Stimulated activated CD8-positive, alpha-beta memory T cell treated with anti-CD3 and anti-CD28 coated beads, Interleukin-7, amount 100 ng/mL, for 1 hour (primary cell): ENCODE data around the gene NCS1.

Source experiments
- DNase-seq, 2 donors: peaks; one replicate each; pipeline ENCODE4 v3.0.0-alpha.2; 2020; ENCODE audit warnings: low read depth in 2 of 2

The NCS1 gene

GRCh38 chr9:130147910-130148309 lies 24.3 kb upstream of the NCS1 start:
- DNase-seq: no peak

DNA sequence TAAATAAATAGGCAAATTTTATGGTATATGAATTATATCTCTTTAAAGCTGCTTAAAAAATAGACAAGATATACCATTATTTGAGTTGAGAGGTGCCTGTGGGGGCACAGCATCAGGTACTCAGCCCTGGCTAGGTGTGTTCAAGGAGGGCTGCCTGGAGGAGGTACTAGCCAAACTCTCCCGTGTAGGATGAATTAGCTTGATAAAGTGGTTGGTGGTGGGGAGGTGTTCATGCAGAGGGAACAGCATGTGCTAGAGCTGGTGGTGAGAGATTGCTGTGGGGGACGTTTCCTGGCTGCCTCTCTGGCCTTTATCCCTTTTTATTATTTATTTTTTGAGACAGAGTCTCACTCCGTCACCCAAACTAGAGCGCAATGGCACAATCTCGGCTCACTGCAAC lies 23.2 kb upstream of the NCS1 start:
- DNase-seq: no peak

DNA sequence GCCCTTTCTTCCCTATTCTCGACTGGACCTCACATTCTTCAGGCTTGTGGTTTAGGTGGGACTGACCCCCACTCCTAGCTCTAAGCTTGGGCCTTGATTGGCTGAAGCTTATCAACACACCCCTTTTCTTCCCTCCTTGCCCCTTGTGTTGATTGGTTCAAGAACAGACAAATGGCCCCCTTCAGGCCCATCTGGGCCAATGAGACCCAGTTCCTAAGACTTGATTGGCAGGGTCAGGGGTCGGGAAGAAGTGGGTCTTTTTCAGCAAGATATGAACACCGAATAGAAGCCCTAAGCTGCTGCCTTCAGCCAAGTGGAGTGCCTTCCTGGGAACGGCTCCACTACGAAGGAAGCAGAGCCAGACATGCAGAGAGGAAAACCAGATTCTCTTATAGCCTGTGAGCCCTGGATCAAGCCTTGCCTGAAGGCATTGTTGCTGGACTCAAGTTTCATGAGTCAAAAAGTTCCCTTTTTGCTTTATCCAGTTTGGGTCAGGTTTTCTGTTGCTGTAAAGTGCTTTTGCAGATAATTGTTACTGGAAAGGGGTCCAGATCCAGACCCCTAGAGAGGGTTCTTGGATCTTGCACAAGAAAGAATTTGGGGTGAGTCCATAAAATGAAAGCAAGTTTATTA lies 22.4 kb upstream of the NCS1 start:
- DNase-seq: no peak

DNA sequence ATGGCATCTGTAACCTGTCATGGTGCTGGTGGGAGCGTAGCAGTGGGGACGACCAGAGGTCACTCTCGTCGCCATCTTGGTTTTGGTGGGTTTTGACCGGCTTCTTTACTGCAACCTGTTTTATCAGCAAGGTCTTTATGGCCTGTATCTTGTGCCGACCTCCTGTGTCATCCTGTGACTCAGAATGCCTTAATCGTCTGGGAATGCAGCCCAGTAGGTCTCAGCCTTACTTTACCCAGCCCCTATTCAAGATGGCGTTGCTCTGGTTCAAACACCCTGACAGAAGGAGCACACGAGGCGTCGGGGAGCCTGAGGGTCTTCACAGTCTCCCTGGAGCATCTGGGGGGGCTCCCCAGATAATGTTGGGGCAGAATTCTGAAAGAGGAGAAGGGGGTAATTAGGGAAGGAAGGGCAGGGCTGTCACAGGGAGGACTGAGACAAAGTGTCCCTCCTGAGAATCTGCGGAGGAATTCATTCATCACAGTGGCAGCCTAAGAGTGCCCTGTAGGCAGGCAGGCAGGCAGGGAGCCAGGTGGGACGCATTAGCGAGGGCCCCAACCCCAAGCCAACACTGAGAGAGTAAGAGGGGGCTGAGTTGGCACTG lies 21.3 kb upstream of the NCS1 start:
- DNase-seq: no peak

GRCh38 chr9:130154816-130155215 lies 17.4 kb upstream of the NCS1 start:
- no peak for DNase-seq

DNA sequence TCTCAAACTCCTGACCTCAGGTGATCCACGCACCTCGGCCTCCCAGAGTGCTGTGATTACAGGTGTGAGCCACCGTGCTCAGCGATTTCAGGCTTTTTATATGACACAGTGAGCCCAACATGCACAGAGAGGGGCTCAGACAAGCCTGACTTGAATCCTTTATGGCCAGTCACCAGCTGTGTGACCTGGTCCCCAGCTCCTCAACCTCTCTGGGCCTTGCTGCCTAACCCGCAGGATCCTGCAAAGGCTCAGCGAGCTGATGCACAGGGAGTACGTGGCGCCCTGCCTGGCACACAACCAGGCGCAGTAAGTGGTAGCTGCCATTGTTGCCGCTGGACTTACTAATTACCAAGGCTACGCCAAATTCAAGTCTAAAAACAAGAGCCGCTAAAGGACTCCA lies 16.6 kb upstream of the NCS1 start:
- DNase-seq: no peak

- DNase-seq: no peak
Measured at GRCh38 chr9:130156672-130157071, 15.5 kb upstream of the NCS1 start.

- no peak for DNase-seq
Measured at GRCh38 chr9:130157079-130157478, 15.1 kb upstream of the NCS1 start.

- no peak for DNase-seq
Measured at GRCh38 chr9:130158001-130158400, 14.2 kb upstream of the NCS1 start.

DNA sequence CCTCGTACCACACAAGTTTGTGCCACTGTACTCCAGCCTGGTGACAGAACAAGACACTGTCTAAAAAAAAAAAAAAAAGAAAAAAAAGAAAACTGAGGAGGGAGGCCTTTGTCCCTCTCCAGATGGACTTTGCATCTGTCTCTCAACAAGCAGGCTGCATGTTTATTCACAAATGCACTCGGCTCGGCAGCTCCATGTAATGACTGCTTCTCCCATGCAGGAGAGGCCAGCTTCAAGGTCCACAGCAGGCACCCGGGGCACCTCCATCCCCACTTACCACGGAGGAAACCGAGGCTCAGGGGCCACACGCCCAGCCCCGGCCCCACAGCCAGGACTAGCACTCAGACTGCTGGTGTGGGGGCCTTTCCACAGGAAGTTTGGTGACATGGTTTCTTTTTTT lies 13.1 kb upstream of the NCS1 start:
- no peak for DNase-seq

DNA sequence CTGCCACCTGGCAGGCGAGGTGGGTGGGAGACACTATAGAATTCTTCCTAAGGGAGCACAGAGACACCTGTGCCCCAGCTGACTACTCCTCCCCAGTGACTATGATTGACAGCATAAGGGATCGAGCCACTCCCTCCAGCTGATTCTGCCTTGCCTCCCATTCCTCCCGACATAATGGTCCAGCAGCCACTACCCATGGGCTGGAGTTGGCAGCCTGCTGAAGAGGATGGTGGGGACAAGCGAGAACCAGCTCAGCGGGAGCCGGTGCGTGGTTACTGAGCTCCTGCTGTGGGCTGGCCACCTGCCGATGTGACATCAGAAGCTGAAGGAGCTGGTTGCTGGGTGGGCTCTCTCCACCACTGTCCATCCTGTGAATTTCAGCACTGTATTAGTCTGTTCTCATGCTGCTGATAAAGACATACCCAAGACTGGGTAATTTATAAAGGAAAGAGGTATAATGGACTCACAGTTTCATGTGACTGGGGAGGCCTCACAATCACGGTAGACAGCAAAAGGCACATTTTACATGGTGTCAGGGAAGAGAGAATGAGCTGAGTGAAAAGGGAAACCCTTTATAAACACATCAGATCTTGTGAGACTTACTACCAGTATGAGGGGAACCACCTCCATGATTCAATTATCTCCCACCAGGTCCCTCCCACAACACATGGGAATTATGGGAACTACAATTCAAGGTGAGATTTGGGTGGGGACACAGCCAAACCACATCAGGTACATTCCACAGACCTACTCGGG lies 12.1 kb upstream of the NCS1 start:
- no peak for DNase-seq

- DNase-seq: no peak
Measured at GRCh38 chr9:130160862-130161470, 11.2 kb upstream of the NCS1 start.

GRCh38 chr9:130165579-130165978 lies 6.6 kb upstream of the NCS1 start:
- DNase-seq: no peak

DNA sequence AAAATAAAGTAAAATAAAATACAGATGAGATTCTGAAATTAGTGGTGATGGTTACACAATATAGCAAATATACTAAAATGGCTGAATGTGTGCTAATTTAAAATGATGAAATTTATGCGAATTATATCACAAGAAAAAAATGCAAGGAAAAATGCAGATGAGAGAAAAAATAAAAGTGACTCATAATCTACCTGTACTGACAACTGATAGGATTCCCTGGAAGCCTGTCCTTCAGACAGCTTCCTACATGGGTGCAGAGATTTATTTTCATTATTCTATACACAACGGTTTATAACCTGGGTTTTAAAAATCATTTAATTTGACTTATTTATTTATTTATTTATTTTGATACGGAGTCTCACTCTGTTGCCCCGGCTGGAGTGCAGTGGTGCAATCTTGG lies 5.8 kb upstream of the NCS1 start:
- no peak for DNase-seq

DNA sequence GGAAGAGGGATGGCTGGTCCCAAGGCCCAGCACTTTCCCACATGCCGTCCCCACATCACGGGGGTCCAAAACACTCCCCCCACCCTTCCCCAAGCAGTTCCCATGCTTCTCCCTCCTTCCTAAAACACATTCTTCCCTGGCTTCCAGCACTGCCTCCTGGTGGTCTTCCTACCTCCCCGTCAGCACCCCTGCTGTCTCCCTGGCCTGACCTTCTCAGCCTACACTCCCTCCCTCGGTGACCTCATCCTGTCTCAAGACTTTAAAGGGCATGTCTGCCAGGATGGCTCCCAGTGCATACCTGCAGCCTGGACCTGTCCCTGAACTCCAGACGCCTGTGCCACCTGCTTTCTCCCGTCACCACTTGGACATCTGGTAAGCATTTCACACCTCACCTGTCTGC lies 4.3 kb upstream of the NCS1 start:
- DNase-seq: no peak

DNA sequence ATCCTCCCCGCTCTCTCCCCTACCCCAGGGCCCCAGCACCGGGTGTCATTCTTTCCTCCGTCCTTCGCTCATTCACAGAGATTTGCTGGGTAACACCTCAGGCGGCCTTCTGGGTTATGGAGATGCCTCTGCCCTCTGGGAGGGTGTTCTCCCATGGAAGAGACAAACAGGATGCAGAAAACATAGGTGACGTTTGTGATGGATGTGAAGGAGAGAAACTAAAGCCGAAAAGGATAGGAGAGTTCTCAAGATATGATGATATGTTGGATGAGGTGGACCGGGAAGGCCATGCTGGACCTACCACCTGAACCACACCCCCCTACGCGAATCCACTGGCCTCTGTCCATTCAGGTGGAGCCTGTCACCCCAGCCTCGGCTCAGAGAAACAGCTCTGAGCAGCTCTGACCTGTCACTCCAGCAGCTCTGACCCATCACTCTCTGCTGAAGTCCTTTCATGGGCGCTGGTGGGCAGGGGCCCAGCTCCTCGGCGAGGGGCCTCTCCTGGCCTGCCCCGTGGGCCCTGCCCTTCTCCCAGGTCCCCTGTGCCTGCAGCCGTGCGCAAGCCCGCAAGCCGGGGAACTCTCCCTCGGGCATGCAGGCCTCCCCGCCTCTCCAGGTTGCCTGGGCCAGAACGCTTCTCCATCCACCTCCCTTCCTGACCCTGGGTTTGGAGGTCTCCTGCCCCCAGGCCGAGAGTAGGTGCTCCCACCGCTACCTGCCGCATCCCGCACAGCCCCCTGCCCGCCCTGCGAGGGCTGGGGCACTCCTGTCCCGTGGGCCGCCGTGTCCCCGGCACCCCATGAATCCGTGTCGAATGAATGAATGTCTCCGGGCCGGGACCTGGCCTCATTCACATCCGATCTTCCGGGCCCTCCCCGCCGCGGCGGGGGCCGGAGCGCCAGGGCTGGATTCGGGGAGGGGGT lies 717 bp upstream of the NCS1 start:
- no peak for DNase-seq

DNA sequence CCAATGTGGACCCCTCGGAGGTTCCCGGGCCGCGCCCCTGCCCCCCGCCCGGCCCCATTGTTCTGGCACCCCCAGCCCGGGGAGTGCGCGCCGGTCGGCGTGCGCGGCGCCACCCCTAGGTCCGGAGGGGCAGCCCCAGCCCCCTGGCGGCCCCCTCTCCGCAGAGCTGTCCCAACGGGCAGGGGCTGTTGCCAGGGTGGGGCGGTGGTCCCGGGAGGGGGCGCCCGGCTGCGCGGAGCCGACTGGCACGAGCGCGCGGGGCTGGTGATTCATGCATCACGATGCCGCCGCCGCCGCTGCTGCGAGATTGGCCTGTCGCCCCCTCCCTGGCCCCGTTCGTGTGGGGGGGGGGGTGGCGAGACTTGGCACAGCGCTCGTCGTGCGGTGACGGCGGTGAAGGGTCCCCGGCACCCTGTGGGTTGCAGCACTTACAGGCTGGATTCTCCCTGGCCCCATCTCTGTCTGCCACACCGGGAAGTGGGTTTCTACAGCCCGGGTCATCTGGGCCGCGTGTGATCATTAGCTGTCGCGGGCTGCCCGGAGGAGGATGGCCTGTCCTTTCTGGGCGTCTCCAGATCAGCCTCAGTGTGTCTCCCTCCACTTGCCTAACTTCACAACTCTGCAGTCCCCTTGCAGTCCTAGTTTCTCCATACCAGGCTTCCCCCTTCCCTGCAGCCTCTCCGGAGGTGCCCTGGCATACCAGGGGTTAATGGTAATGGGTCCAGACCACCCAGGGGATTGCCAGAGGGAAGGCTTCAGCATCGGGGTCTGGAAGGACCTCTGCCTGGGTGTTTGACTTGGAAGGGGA lies 858 bp downstream of the NCS1 start:
- DNase-seq: peak; percentile 13 to 14

DNA sequence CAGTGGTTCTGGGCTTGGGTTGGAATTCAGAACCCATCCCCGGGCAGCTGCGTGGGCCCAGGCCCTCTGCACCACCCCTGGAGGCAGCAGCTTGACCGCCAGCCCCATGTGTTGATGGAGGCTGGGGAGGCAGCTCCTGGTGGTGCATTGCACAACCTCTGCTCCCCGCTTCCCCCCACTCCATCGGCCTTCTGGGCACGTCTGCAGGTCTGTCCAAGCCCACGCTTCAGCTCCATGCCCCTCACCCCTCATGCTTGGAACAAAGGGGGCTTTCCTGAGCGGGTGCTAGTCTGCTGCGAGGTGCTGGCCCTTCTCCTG lies 1.4 kb downstream of the NCS1 start:
- no peak for DNase-seq

GRCh38 chr9:130174025-130174424 lies 1.8 kb downstream of the NCS1 start:
- no peak for DNase-seq

GRCh38 chr9:130174920-130175321 lies 2.7 kb downstream of the NCS1 start:
- DNase-seq: no peak

- no peak for DNase-seq
Measured at GRCh38 chr9:130175355-130175754, 3.2 kb downstream of the NCS1 start.
